Activated naive CD8-positive, alpha-beta T cell treated with anti-CD3 and anti-CD28 coated beads, Interleukin-2, amount 50 U/mL, for 24 hours (primary cell): ENCODE measurements around the gene CDX2.

Source experiments
- ATAC-seq: fragments of 150-1000 bp; cut with Tn5 transposase; one replicate; pipeline ENCODE4 v1.10.0; 2021
- DNase-seq: peaks from one replicate; pipeline ENCODE4 v3.0.0; 2021
- H3K27ac Mint-ChIP-seq: one replicate; pipeline ENCODE4 v1.8.0; 2021; ENCODE audit warnings: mild to moderate bottlenecking, mixed read lengths
- H3K27me3 Mint-ChIP-seq: one replicate; pipeline ENCODE4 v1.8.0; 2021; ENCODE audit warnings: mixed read lengths
- H3K36me3 Mint-ChIP-seq: one replicate; pipeline ENCODE4 v1.8.0; 2021; ENCODE audit warnings: low read depth, mixed read lengths
- H3K4me1 Mint-ChIP-seq: one replicate; pipeline ENCODE4 v1.8.0; 2021; ENCODE audit warnings: mixed read lengths
- H3K4me3 Mint-ChIP-seq: one replicate; pipeline ENCODE4 v1.8.0; 2021; ENCODE audit warnings: mild to moderate bottlenecking, moderate library complexity, mixed read lengths
- H3K9me3 Mint-ChIP-seq: one replicate; pipeline ENCODE4 v1.8.0; 2021; ENCODE audit warnings: mixed read lengths

CDX2 gene

DNA sequence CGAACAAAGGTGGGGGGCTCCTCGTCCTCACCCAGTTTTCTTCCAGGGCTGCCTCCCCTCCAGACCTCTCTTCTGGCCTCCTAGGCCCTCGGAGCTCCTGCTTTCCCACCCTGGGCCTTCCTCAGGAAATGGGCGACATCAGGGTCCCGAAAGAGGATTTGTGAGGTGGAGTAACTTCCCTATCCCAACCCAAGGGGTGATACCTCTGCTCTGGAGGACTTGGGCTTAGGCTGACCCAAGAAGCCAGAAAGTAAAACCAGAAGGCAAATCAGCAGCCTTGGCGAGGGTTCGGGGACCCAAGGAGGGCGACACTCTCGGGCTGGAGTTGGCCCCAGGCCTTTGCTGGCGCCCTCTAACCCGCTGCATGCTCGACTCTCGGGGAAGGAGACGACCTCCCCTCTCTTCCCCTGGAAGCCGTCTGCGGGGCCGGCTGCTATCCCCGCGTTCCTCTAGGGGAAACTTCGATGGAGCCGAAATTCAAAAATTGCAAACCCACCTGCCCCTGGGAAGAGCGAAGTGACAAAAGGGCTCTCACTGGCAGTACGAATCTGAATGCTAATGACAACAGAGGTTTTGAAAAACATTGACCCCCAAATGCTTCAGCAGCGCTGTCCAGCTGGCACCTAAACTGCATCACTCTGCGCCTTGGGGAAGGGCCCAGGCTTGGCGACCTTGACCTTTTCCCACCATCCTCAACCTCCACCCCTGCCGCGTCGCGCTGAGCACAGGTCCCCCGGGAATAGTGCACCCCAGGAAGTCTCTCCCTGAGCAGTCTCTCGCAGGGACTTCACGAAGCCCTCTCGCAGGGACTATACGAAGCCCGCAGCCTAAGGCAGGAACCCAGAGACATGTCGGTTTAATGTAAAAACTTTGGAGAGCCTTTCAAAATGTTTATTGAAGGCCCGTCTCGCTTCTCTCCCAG is 46.9 kb downstream of the CDX2 start:
- Mint-ChIP-seq H3K9me3 (no peaks in the 10 kb centered on the region), H3K36me3 (no peaks in the 10 kb centered on the region), H3K27me3 (peaks cover 84% of the 10 kb centered on the region), H3K4me3 (peak overlapping the region; percentile 32), H3K27ac (no peak overlapping the region), H3K4me1 (peaks cover 35% of the 10 kb centered on the region)
- DNase-seq (no peak), ATAC-seq (no peak)

- peaks cover 30% of the 10 kb centered on the region for H3K4me1 Mint-ChIP-seq
- DNase-seq (no peak), ATAC-seq (peak; percentile 45)
- H3K4me3 Mint-ChIP-seq: peak overlapping the region; percentile 71
- no peaks in the 10 kb centered on the region for H3K36me3 Mint-ChIP-seq
- no peaks in the 10 kb centered on the region for H3K9me3 Mint-ChIP-seq
- H3K27ac Mint-ChIP-seq: no peak overlapping the region
- peaks cover 84% of the 10 kb centered on the region for H3K27me3 Mint-ChIP-seq
These were observed 47.6 kb downstream of the CDX2 start for GRCh38 chr13:27921421-27921960.

GRCh38 chr13:27920677-27921420 is 48.3 kb downstream of the CDX2 start:
- no peak for ATAC-seq
- H3K4me3 Mint-ChIP-seq: peak overlapping the region; percentile 71
- H3K27me3 Mint-ChIP-seq: peaks cover 82% of the 10 kb centered on the region
- no peaks in the 10 kb centered on the region for H3K9me3 Mint-ChIP-seq
- H3K27ac Mint-ChIP-seq: peak overlapping the region; percentile 18
- H3K36me3 Mint-ChIP-seq: no peaks in the 10 kb centered on the region
- no peak for DNase-seq
- peaks cover 28% of the 10 kb centered on the region for H3K4me1 Mint-ChIP-seq

DNA sequence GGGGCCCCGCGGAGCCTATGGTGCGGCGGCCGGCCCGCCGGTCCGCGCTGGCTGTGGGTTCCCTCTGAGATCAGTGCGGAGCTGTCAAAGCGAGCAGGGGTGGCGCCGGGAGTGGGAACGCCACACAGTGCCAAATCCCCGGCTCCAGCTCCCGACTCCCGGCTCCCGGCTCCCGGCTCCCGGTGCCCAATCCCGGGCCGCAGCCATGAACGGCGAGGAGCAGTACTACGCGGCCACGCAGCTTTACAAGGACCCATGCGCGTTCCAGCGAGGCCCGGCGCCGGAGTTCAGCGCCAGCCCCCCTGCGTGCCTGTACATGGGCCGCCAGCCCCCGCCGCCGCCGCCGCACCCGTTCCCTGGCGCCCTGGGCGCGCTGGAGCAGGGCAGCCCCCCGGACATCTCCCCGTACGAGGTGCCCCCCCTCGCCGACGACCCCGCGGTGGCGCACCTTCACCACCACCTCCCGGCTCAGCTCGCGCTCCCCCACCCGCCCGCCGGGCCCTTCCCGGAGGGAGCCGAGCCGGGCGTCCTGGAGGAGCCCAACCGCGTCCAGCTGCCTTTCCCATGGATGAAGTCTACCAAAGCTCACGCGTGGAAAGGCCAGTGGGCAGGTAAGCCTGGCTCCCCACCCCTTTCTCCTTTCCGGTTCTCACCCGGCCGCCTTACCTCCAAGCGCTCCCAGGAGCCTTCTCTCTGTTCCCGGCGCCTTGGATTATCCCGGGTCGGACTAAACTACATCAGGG is 49.0 kb downstream of the CDX2 start, which contains the start of gene PDX1:
Gene PDX1, plus strand, starts transcription at position 67 of the 743 bp plus-strand sequence. Its CDS starts 139 bp downstream, at position 206.
- Mint-ChIP-seq H3K27me3 (peaks cover 82% of the 10 kb centered on the region), H3K36me3 (peaks cover 1% of the 10 kb centered on the region), H3K9me3 (no peaks in the 10 kb centered on the region), H3K4me1 (peaks cover 28% of the 10 kb centered on the region), H3K27ac (peak within 1 kb of the TSS; percentile 18), H3K4me3 (peak within 1 kb of the TSS; percentile 71)
- no peak for DNase-seq
- peak; percentile 65 for ATAC-seq

DNA sequence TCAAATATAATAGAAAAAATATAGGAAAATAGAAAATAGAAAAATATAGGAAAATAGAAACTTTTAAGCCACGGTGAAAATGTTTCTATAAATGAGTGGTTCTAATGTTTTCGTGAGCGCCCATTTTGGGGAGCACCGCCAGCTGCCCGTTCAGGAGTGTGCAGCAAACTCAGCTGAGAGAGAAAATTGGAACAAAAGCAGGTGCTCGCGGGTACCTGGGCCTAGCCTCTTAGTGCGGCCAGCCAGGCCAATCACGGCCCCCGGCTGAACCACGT is 49.5 kb downstream of the CDX2 start:
- Mint-ChIP-seq H3K4me3 (peak overlapping the region; percentile 17), H3K9me3 (no peaks in the 10 kb centered on the region), H3K27me3 (peaks cover 81% of the 10 kb centered on the region), H3K4me1 (peaks cover 28% of the 10 kb centered on the region), H3K27ac (no peak overlapping the region), H3K36me3 (peaks cover 1% of the 10 kb centered on the region)
- DNase-seq (no peak), ATAC-seq (no peak)

DNA sequence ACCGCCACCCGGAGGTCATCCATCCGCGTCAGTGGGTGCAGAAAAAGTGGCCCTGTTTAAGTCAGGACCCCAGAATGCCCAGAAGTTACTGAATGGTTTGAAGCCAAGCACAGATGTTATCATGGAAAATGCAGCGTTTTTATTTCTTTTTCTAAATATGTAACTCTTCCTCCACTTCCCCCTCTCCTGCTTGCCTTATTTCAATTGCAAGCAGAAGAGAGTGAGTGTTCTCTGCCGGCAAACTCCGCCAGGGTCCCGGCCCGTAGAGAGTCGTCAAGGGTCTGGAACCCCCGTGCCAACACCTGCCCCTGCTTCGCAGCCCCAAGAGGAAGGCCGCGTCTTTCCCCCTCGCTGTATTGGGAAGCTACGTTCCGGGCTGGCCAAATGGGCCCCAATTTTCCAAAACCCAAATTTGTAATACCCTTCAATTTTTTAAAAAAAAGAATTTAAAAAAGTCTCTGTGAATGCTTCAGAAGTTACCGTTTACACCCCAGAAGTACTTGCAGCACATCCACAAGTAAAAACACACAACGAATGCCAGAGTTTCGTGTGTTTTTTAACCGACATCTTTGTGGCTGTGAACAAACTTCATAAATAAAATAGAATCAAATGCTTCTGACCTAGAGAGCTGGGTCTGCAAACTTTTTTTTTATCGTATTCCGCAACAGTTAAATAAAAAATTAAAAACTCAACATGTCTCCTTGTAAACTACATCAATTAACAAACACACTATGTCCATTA is 50.0 kb downstream of the CDX2 start:
- Mint-ChIP-seq H3K27ac (no peak overlapping the region), H3K9me3 (no peaks in the 10 kb centered on the region), H3K36me3 (peaks cover 1% of the 10 kb centered on the region), H3K4me3 (no peak overlapping the region), H3K4me1 (peaks cover 26% of the 10 kb centered on the region), H3K27me3 (peaks cover 83% of the 10 kb centered on the region)
- no peak for ATAC-seq
- no peak for DNase-seq

DNA sequence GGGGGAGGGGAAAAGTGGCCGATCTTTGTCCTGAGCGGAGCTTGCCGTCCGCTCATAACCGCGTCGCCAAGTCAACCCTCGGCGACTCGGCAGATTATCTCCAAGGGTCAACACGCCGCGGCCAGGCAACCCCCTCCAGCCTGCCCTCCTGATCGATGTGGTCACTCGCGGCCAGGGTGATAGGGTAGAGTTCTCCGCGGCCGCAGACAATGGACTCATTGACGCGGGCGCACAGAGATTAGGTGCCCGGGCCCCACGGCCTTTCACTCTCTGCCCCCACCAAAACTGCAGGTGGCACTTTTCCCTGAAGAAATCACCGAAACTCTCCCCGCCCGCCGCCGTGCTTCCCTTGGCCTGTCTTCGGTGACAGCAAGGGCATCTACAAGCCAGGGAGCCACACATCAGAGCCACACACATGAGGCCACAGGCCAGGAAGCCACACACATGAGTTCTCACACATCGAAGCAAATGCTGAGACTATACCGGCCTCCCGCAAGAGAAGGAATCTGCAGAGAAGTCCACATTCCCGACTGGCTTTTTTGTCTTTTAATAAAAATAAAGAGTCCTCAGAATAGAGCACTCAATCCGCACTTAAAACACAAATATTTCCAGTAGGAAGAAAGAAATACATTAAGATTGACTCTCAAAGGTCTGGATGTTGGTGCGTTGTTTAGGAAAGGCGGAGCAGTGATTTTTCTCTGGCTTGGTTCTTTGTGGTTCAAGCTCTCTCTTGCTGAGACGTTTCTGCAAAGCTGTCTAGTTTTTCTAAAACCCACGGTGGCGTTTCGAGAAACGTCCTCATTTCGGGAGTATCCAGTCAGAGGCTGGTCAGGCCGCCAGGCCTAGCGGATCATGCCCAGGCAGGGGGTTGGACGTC is 50.8 kb downstream of the CDX2 start:
- Mint-ChIP-seq H3K36me3 (peaks cover 1% of the 10 kb centered on the region), H3K9me3 (no peaks in the 10 kb centered on the region), H3K4me3 (peak overlapping the region; percentile 8), H3K27me3 (peaks cover 83% of the 10 kb centered on the region), H3K27ac (no peak overlapping the region), H3K4me1 (peaks cover 25% of the 10 kb centered on the region)
- DNase-seq (no peak), ATAC-seq (no peak)

DNA sequence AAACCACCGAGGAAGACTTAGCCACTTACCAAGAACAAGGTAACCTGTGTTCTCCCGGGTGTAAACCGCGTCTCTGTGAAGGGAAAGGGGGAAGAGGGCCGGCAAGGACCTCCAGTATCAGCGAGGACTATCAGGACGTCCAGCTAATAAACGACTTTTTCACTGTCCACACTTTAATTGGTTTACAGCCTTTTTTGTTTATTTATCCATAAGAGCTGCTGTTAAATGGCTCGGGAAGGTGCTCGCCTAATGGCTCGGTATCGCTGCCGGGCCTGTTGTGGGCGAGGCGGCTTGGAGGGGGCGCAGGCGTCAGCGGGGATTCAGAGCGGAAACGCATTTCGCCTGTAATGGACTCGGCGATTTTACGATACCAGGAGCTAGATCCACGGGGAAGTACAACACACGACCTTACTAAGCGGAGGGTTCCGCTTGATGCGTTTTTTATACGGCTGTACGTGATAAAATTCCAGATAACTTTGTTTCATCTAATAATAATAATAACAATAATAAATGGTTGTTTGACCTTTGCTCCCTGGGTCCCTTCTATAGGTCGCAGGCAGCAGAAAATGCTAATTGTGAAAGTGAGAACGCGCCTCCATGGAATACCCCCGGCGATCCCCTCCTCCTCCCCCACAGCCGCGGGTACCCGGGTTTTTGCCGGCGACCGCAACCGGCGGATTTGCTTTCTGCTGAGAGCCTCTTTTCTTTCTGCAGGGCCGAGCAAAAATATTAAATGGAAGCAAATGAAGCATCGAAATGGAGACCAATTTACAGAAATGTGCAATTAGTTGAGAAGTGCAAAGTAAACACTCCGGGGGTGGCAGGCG is 51.8 kb downstream of the CDX2 start:
- no peak overlapping the region for H3K27ac Mint-ChIP-seq

GRCh38 chr13:27915301-27916207 is 53.6 kb downstream of the CDX2 start:
- Mint-ChIP-seq H3K4me1 (peaks cover 17% of the 10 kb centered on the region), H3K4me3 (no peak overlapping the region)

More for the DNA sequence above, 51.8 kb downstream of the CDX2 start:
- Mint-ChIP-seq H3K9me3 (no peaks in the 10 kb centered on the region), H3K4me1 (peaks cover 22% of the 10 kb centered on the region), H3K36me3 (peaks cover 1% of the 10 kb centered on the region), H3K4me3 (peak overlapping the region; percentile 47), H3K27me3 (peaks cover 82% of the 10 kb centered on the region)
- DNase-seq (no peak), ATAC-seq (no peak)

GRCh38 chr13:27913160-27913559 is 56.0 kb downstream of the CDX2 start:
- DNase-seq (no peak), ATAC-seq (no peak)
- Mint-ChIP-seq H3K9me3 (no peaks in the 10 kb centered on the region), H3K36me3 (peaks cover 1% of the 10 kb centered on the region), H3K4me3 (no peak overlapping the region), H3K4me1 (peaks cover 8% of the 10 kb centered on the region), H3K27me3 (peaks cover 77% of the 10 kb centered on the region), H3K27ac (no peak overlapping the region)

More at GRCh38 chr13:27915301-27916207, 53.6 kb downstream of the CDX2 start:
- Mint-ChIP-seq H3K27ac (no peak overlapping the region), H3K9me3 (no peaks in the 10 kb centered on the region), H3K36me3 (peaks cover 1% of the 10 kb centered on the region), H3K27me3 (peaks cover 78% of the 10 kb centered on the region)
- DNase-seq (no peak), ATAC-seq (no peak)

- ATAC-seq (no peak), DNase-seq (no peak)
- H3K27ac Mint-ChIP-seq: no peak overlapping the region
- H3K4me3 Mint-ChIP-seq: no peak overlapping the region
- no peaks in the 10 kb centered on the region for H3K4me1 Mint-ChIP-seq
- H3K9me3 Mint-ChIP-seq: no peaks in the 10 kb centered on the region
- H3K36me3 Mint-ChIP-seq: peaks cover 1% of the 10 kb centered on the region
- H3K27me3 Mint-ChIP-seq: peaks cover 71% of the 10 kb centered on the region
These were observed 57.6 kb downstream of the CDX2 start for GRCh38 chr13:27911521-27911920.
